Measurements from ENCODE around the gene ITPRID2.

- TF ChIP-seq CTCF (IDR thresholded peaks at IDR 0.05) (no peak), POLR2A (IDR thresholded peaks at IDR 0.05) (no peak), EP300 (IDR thresholded peaks at IDR 0.05) (no peak), POLR2AphosphoS5 (IDR thresholded peaks at IDR 0.05) (no peak)
Measured at GRCh38 chr2:181889776-181890175, 1.8 kb upstream of the ITPRID2 start.
